ENCODE results near the gene GCNA.

GCNA gene

GRCh38 chrX:71616672-71617529 lies 38.7 kb downstream of the GCNA start:
- DNase-seq, result no peak

GRCh38 chrX:71617742-71618141 lies 39.5 kb downstream of the GCNA start:
- DNase-seq, result no peak

- no peak for DNase-seq
These were observed 40.1 kb downstream of the GCNA start, which contains the start of gene CXCR3 for GRCh38 chrX:71618303-71618721. TSS of gene CXCR3 (minus strand) at chrX:71618511. CDS start at chrX:71618449, 62 bp downstream.

GRCh38 chrX:71618787-71619186 lies 40.5 kb downstream of the GCNA start:
- DNase-seq, result no peak

GRCh38 chrX:71619193-71619592 lies 41.0 kb downstream of the GCNA start:
- DNase-seq, result no peak

- DNase-seq, result no peak
These were observed 41.7 kb downstream of the GCNA start for GRCh38 chrX:71619986-71620385.

- DNase-seq, result no peak
These were observed 43.4 kb downstream of the GCNA start for GRCh38 chrX:71621603-71622002.

- no peak for DNase-seq
These were observed 43.9 kb downstream of the GCNA start for GRCh38 chrX:71622032-71622575.

- peak in 12 of 14 donors; percentile 2 to 77 (median 18) for DNase-seq
These were observed 44.6 kb downstream of the GCNA start for GRCh38 chrX:71622576-71623450.

- DNase-seq, result no peak
These were observed 45.5 kb downstream of the GCNA start for GRCh38 chrX:71623714-71624113.

- DNase-seq, result no peak
These were observed 47.2 kb downstream of the GCNA start for GRCh38 chrX:71625471-71625870.

GRCh38 chrX:71626576-71626975 lies 48.3 kb downstream of the GCNA start:
- DNase-seq, result no peak

GRCh38 chrX:71627588-71628404 lies 49.6 kb downstream of the GCNA start:
- no peak for DNase-seq

GRCh38 chrX:71629467-71629866 lies 51.2 kb downstream of the GCNA start:
- no peak for DNase-seq

GRCh38 chrX:71632923-71633657 lies 54.9 kb downstream of the GCNA start:
- DNase-seq, result no peak

- DNase-seq, result no peak
These were observed 56.1 kb downstream of the GCNA start for GRCh38 chrX:71634366-71634765.

- peak in 2 of 14 donors; percentile 1 to 32 for DNase-seq
These were observed 58.4 kb downstream of the GCNA start for GRCh38 chrX:71636438-71637252.

GRCh38 chrX:71637253-71637618 lies 59.0 kb downstream of the GCNA start:
- peak in 1 of 14 donors; percentile 32 for DNase-seq

- DNase-seq, result no peak
These were observed 59.6 kb downstream of the GCNA start for GRCh38 chrX:71637848-71638247.

- DNase-seq, result no peak
These were observed 60.2 kb downstream of the GCNA start for GRCh38 chrX:71638409-71638808.

- DNase-seq, result no peak
These were observed 61.8 kb downstream of the GCNA start for GRCh38 chrX:71640002-71640401.

All from C1 segment of cervical spinal cord (tissue), 14 donors.